ENCODE measurements around the gene PTGES.
"Not testable (repeated sequence)": the region's sequence is repeated elsewhere in the genome, so short reads cannot be mapped to it uniquely, and the experiment has no call there.

The PTGES gene

DNA sequence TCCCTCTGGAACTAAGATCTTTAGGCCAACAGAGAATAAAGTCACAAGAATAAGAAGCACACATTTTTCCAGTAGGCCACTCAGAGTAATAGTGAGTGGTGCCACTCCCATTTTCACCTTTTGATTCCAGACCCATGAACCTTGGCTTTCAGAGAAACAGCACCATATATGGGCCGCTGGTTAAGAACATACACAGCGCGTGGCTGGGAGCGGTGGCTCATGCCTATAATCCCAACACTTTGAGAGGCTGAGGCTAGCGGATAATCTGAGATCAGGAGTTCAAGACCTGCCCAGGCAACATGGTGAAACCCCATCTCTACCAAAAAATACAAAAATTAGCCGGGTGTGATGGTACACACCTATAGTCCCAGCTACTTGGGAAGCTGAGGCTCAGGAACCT is 15.6 kb upstream of the PTGES start:
- DNase-seq: no peak

DNA sequence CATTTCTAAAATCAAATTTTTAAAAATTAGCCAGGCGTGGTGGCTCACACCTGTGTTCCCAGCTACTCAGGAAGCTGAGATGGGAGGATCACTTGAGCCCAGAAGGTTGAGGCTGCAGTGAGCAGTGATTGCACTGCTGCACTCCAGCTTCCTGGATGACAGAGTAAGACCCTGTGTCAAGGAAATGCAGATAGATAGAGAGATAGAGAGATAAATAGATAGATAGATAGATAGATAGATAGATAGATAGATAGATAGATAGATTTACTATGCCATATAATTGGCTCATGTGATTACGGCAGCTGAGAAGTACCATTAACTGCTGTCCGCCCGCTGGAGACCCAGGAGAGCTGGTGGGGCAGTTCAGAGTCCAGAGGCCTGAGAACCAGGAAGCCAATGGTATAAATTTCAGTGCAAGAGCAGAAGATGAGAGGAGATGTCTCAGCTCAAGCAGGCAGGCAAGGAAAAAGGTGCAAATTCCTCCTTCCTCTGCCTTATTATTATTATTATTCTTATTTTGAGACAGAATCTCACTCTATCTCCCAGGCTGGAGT is 13.0 kb upstream of the PTGES start:
- DNase-seq: no peak

DNA sequence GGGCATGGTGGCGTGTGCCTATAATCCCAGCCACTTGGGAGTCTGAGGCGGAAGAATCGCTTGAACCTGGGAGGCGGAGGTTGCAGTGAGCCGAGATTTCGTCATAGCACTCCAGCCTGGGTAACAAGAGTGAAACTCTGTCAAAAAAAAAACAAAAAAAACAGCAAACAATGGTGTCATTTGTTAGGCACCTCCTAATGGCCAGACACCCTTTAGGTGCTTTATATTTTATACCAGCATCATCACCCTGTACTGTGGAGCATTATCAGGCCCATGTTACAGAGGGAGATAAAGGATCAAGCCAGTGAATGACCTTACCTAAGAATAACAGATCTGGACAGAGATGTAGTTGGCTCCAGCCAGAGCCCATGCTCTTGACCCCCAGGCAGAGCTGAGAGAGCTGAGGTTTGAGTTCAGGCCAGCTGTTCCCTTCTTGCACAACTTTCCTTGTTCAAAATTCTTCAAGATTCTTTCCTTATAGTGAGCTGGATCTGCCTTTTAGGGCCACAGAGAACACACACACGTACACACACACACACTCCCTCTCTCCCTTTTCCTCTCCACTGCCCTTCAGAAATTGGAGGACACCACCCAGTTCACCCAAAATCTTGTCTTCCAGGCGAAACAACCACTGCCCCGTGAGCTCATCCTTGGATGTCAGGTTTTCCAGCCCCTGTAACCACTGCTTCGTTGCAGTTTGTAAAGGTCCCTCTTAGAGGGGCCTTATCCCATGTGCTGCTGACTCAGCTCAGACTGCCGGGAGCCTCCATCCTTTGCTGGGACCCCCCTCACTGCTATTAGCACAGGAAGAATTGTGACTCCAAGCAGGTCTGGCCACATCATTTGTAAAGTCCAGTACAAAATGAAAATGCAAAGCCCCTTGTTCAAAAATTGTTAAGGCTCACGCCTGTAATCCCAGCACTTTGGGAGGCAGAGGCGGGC is 10.4 kb upstream of the PTGES start:
- no peak for DNase-seq

DNA sequence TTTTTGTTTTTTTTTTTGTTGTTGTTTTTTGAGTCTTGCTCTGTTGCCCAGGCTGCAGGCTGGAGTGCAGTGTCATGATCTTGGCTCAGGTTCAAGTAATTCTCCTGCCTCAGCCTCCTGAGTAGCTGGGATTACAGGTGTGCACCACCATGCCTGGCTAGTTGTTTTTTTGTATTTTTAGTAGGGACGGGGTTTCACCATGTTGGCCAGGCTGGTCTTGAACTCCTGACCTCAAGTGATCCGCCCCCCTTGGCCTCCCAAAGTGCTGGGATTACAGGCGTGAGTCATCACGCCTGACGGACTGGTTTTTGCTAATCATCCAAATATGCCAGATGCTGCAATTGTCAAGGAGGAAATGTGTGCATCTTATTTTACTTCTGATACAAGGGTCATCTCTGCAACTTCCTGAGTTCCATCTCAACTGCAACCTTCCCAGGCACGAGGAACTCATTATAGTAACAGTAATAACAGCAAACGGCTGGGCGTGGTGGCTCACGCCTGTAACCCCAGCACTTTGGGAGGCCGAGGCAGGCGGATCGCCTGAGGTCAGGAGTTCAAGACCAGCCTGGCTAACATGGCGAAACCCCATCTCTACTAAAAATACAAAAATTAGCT is 9.6 kb upstream of the PTGES start:
- not testable (repeated sequence) for DNase-seq

DNA sequence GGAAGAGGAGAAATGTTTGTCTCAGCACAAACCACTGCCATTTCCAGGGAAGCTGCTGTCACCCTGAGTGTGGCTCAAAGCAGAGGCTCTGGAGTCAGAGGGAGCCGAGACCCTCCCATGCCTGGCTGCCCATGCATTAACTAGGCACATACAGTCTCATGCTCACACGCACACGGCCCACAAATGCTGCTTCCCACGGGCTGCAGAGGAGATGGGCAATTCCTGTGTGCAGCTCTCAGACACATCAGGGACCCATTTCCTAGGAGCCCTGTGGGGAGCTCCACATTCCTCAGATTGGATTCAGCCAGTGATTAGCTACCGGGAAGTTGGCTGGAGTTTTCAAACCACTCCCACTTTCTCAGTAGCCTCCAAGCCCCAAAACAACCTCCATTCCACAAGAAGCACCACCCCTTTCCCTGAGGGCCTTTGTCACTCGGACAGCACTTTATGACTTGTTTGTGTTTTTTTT is 9.1 kb upstream of the PTGES start:
- no peak for DNase-seq

DNA sequence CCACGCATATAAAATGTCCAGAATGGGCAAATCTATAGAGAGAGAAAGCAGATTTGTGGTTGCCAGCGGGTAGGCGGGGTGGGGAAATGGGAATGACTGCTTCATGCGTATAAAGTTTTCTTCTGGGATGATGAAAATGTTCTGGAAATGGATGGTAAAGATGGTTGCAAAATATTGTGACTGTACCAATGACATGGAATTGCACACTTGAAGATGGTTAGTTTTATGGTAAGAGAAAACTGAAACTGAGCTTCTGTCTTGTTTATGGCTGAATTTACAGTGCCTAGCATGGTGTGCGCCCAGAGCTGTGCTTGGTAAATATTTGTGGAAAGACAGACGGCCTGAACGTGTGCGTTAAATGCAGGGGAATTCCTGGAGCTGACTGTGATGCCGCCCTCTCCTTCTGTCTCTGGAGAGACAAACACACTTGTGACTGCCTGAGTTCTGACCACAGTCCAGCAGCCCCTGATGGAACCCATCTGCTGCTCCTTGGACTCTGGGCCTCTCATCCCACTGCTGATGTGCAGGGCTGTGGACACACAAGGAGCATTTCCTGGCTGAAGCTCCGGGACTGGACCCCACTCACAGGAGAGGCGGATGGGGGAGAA is 8.6 kb upstream of the PTGES start:
- no peak for DNase-seq

DNA sequence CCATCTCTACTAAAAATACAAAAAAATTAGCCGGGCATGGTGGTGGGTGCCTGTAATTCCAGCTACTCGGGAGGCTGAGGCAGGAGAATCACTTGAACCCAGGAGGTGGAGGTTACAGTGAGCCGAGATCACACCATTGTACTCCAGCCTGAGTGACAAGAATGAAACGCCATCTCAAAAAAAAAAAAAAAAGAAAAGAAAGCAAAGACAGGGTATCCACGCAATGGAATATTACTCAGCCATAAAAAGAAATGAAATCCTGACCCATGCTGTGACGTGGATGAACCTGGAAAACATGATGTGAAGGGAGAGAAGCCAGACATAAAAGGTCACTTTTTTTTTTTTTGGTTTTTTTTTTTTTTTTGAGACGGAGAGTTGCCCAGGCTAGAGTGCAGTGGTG is 7.9 kb upstream of the PTGES start:
- DNase-seq: not testable (repeated sequence)

DNA sequence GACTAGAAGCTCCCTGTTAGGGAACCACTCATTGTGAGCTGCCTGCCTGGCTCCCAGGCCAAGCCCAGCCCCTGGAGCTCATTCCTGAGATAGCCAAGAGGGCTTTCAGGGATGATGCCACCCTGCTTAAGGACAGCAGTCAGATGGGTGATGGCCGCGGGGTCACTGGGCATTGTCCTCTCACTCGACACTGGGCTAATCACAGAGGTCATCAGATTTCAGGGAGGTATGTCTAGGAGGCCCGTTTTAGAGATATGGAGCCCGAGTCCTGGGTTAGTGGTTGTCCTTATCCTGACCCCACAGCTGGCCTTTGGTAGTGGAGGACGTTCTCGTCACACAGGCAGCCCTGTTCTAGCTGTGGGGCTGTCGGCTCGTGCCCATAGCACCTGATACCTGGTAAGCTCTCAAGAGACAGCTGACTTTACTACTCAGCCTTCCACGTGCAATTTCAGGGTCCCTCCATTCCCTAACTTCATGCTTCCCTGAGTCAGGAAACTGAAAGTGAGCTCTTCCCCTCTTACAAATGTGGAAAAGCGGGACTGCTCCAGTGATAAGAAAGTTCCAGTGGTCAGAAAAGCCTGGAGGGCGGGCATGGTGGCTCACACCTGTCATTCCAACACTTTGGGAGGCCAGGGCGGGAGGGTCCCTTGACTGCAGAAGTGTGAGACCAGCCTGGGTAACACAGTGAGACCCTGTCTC is 7.1 kb upstream of the PTGES start:
- no peak for DNase-seq

DNA sequence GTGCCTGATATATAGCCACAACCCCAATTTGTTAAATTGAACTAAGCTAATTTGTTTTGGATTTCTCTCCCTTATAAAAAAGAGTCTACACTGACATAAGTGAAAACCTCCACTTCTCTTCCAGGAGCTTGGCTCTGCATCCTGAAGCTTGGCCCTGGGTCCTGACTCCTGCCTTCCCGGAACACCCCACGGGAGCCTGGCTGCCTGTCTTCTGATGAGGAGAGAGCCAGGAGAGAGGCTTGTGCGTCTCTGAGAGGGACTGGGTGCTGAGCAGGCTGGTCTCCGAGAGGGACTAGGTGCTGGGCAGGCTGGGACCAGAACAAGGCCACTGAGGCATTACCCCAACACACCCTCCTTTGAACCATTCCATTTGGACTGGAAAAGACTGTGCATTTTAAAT is 6.5 kb upstream of the PTGES start:
- no peak for DNase-seq

DNA sequence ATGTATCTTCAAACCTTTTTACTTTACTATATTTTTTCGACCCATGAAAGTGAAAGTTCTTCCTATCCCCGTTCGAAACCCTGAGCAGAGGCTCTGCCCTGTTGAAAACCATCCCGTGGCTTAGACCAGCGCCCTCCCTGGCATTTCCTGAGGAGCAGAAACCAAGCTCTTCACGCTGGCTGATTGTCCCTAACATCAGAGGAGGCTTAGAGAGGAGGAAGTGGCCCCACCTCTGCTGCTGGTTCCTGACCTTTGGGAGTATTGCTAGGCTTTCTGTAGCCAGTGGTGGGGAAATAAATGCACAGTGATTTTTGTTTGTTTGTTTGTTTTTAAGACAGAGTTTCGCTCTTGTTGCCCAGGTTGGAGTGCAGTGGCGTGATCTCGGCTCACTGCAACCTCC is 4.2 kb upstream of the PTGES start:
- DNase-seq: no peak

DNA sequence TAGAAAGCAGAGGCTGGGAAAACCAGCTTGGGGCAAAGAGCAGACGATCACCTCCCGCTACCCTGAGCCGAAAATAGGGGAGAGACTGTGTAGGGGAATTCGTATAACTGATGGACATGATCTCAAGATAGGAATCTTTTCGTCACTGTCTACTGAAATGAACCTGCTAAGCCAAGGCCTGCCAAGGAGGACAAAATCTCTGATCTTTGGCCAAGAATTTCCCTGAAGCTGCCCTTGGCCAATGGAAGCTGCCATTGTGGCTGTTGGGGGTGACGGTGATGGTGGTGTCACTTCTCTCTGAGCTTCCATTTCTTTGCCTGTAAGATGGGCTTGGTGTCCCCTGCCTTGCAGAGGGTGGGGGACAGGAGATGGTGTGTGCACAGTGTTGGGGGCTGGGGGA is 3.3 kb upstream of the PTGES start:
- DNase-seq: no peak

DNA sequence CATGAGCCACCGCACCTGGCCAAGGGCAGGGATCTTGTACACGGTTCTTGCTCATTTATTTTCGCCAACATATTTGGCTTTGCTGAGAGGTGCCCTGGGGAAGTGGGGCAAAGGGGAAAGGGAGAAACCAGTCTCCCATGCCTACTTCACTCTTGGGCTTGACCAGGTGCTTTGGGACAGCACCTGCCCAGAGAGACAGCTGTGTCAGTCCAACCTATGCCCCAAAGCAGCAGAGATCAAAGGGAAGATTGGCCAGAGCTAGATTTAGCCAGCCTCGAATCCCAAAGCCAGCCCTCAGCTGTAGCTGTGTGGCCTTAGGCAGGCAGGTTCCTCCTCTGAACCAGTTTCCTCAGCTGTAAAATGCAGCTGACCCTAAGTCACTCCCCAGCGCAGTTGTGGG is 2.3 kb upstream of the PTGES start:
- no peak for DNase-seq

DNA sequence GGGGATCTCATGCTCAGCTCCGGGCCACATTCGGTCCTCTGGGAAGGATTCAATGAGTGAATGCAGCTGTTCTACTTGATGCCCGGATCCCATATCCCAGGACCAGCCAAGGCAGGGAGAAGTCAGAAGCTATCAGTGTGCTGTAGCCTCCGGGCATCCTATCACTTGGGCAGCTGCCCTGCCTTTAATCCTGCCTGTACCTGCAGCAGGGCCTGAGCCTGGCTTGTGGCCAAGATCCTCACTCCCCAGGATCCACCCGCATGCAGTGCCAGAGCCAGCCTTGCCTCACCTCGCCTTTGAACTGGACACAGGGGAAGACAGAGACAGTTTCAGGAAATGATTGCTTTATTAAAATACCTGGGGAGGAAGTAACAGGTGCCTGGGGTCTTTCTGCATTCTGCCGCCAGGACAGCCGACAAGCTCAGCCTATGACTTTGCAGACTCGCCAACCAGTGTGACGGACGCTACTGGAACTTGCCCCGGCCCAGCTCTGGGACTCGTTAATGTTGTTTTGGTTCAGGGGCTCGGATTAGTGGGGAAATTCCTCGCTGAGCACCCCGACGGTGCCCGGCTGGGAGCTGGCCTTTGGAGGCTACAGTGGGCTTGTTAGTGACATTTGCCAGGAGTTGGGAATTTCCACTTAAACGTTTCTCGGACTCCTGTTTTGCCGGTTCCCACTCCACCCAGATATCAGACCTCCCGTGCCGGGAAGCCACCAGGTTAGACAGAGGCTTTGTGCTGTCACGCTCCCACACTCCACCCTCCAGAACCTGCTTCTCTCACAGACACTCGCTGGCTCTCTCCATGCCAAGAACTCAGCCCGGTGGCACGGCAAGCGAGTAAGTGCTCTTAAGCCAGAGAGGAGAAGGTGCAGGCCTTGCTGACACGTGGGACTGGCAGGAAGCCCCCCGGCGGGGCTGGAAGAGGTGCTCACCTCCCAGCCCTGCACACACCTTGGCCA is 721 bp downstream of the PTGES start:
- no peak for DNase-seq

DNA sequence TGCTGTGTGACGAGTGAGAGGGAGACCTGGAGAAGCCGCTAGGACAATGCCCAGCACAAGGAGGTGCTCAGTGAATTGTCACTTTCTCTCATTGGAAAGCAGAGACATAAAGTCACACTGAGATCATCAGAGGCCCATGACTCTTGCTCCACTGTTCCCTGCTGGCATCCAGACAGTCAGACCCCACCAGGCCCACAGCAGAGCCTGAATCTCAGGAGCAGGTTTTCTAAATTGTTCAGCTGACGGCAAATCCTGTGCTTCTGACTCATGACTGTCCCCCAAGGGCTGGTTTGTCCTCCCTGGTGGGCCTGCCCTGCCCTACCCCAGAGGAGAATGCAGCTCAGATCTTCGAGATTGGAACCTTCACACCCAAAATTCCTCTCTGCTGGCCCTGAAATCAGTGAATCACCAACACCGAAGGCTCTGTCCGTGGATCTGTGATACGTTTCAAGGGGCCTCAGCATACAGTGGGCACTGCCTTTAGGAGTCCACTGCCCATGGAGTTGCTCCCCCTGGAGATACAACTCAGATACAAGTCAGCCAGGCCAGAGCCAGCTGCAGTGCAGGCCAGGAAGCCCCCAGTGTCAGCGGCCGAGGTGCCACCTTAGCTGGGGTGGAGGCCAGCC is 2.7 kb downstream of the PTGES start:
- no peak for DNase-seq

DNA sequence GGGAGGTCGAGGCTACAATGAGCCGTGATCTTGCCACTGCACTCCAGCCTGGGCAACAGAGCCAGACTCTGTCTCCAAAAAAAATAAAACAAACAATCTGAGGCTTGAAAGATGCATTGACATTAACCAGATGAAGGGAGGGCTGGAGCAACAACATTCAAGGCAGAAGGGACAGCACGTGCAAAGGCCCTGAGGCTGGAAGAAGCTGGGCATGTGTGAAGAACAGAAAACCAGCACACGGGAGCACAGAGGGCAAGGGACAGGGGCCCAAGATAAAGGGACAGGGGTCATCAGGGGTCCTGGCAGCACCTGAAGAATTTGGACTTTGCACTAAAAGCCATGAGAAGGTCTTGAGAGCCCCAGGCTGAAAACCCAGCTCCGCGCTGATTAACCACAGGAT is 3.3 kb downstream of the PTGES start:
- DNase-seq: no peak

DNA sequence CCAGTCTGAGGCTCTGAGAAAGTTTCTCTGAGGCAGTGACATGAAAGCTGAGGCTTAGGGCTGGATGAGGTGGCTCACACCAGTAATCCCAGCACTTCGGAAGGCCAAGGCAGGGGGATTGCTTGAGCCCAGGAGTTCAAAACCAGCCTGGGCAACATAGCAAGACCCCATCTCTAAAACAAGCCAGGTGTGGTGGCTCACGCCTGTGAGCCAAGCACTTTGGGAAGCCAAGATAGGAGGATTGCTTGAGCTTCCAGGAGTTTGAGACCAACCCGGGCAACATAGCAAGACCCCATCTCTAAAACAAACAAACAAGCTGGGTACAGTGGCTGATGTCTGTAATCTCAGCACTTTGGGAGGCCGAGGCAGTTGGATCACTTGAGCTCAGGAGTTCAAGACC is 3.8 kb downstream of the PTGES start:
- not testable (repeated sequence) for DNase-seq

DNA sequence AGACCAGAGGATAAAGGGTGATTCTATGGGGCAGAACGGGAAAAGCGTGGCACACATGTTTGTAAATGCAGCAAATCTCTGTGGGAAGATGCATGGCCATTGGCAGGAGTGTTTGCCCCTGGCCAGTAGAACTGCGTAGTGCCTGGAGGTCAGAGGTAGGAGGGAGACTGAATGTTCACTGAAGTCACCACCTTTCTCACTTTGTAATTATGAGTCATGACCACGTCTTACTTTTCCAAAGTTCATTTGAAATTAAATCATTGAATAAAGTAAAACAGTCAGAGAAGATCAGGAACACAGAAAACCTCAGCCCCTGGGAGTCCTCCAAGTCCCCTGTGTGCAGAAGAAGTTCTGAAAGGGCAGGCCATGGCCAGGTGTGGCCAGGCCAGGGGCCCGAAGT is 4.6 kb downstream of the PTGES start:
- DNase-seq: no peak

DNA sequence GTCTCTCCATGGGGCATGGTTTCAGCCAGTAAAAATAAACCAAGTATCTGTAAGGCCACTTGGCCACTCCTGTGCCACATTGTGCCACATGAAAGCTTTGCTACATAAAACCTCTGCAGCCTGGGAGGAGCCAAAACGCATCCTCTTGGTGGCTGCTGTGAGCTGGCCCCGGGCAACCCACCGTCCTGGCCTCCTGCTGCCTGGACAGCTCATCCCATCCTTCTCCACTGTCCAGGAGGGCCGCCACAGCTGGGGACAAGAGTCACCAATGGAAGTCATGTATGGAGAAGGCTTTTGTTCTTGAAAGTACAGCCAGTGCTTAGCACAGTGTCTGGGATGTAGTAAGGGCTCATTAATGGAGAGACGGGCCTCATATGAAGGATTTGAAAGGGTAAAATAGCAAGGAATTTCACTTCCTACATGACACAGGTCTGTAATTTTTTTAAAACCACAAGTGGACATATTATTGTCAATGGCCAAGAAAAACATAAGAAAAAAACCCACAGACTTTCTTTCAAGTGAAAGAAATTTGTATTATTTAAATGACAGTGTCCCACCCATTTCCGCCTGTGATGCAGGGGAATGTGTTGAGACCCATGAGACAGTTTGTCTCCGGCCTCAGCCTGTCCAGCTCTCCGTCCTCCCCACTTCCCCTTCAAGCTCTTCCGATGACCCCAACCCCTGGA is 6.6 kb downstream of the PTGES start:
- DNase-seq: no peak

DNA sequence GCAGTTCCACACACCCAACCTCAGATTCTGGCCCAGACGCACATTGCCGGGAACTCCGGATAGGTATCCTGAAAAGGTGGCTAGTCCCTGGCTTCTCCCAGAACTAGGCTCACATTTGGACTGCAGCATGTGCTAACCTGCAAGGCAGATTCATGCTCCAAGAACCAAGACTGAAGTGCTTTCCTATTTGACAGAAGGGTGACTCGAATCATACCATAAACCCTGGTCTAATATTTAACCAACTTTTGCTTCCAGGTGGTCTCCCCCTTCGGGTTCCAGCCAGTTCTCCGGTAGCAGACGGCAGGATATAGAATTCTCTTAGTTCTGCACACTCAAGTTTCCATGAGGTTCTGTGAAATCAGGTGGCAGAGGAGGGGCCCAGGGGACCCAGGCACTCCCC is 7.6 kb downstream of the PTGES start:
- no peak for DNase-seq

DNA sequence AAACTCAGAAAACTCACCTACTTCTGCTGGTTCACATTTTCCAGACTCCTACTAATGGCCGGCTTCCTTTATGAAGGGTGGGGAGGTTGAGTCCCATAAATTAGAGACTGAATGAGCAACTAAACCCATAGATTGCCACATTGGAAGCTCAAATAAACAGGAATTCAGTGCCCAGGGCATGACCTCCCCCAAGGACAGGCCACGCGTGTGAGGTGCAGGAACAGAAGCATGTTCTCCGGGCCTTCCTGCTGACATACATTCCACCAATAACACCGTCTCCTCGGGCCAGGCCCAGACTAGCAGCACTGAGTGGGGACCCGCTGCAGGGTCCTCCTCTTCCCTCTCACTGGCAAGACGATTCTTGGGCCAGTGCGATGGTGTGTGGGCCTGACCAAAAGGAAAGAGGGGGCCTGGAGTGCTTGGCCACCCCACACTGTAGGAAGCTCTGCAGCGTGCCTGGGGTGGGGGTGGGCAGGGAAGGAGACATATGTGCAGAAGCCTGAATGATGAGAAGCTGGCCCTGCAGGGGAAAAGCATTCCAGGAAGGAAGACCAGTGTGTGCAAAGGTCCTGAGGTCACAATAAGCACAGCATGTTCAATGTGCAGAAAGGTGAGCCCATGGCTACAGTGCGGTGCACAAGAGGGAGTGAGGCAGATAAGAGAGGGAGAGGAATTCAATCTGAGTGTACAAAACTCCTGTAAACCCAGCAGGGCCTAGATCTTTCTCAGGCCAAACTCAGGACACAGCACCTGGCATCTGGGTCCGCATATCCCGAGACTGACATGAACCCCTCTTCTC is 12.0 kb downstream of the PTGES start:
- no peak for DNase-seq
